Measurements from ENCODE around the gene ZNF121.

GRCh38 chr19:9597027-9597426, 12.7 kb upstream of the ZNF121 start:
- TF ChIP-seq CTCF (IDR thresholded peaks at IDR 0.05) (no peak), EZH2 (IDR thresholded peaks at IDR 0.05; ENCODE audit: borderline replicate concordance, insufficient read depth, low read depth, low read length, poor library complexity, severe bottlenecking) (no peak)

Data from B cell (primary cell).